ENCODE results near the gene IQGAP2. TPM values are rescaled to one million over a fixed set of nuclear protein-coding genes. Genes with fewer than 3 reads are reported as not detected.
A peak's percentile ranks its signal among the peaks of the same experiment; 100 is the strongest.

Gene IQGAP2
- total RNA-seq, 1 donor from 2014 or later = 8.8 TPM

- H3K4me3 Mint-ChIP-seq (ENCODE audit: unreplicated experiment) = no peak overlapping the region
- no peaks in the 10 kb centered on the region for H3K9me3 Mint-ChIP-seq (ENCODE audit: unreplicated experiment)
- H3K27me3 Mint-ChIP-seq (ENCODE audit: unreplicated experiment) = peaks cover 3% of the 10 kb centered on the region
- DNase-seq (ENCODE audit: extremely low spot score, unreplicated experiment) = no peak
- peaks cover 43% of the 10 kb centered on the region for H3K4me1 Mint-ChIP-seq (ENCODE audit: unreplicated experiment)
- peak overlapping the region; percentile 73 for H3K27ac Mint-ChIP-seq (ENCODE audit: unreplicated experiment)
- H3K36me3 Mint-ChIP-seq (ENCODE audit: unreplicated experiment) = no peaks in the 10 kb centered on the region
- no peak for TF ChIP-seq CTCF (IDR thresholded peaks at IDR 0.05)
Observed at GRCh38 chr5:76521240-76521758, 118.2 kb downstream of the IQGAP2 start.

GRCh38 chr5:76522103-76522935 lies 119.2 kb downstream of the IQGAP2 start:
- Mint-ChIP-seq H3K27ac (ENCODE audit: unreplicated experiment) (peak overlapping the region; percentile 28), H3K9me3 (ENCODE audit: unreplicated experiment) (no peaks in the 10 kb centered on the region), H3K36me3 (ENCODE audit: unreplicated experiment) (no peaks in the 10 kb centered on the region), H3K4me3 (ENCODE audit: unreplicated experiment) (no peak overlapping the region), H3K27me3 (ENCODE audit: unreplicated experiment) (no peaks in the 10 kb centered on the region), H3K4me1 (ENCODE audit: unreplicated experiment) (peaks cover 53% of the 10 kb centered on the region)
- no peak for TF ChIP-seq CTCF (IDR thresholded peaks at IDR 0.05)
- no peak for DNase-seq (ENCODE audit: extremely low spot score, unreplicated experiment)

- no peak overlapping the region for H3K4me3 Mint-ChIP-seq (ENCODE audit: unreplicated experiment)
- H3K4me1 Mint-ChIP-seq (ENCODE audit: unreplicated experiment) = peaks cover 58% of the 10 kb centered on the region
- no peaks in the 10 kb centered on the region for H3K36me3 Mint-ChIP-seq (ENCODE audit: unreplicated experiment)
- H3K27me3 Mint-ChIP-seq (ENCODE audit: unreplicated experiment) = no peaks in the 10 kb centered on the region
- DNase-seq (ENCODE audit: extremely low spot score, unreplicated experiment) = no peak
- H3K27ac Mint-ChIP-seq (ENCODE audit: unreplicated experiment) = peak overlapping the region; percentile 94
- no peaks in the 10 kb centered on the region for H3K9me3 Mint-ChIP-seq (ENCODE audit: unreplicated experiment)
- TF ChIP-seq CTCF (IDR thresholded peaks at IDR 0.05) = no peak
Observed at GRCh38 chr5:76524101-76524835, 121.2 kb downstream of the IQGAP2 start.

GRCh38 chr5:76524868-76525267 lies 121.8 kb downstream of the IQGAP2 start:
- Mint-ChIP-seq H3K4me1 (ENCODE audit: unreplicated experiment) (peaks cover 58% of the 10 kb centered on the region), H3K27ac (ENCODE audit: unreplicated experiment) (peak overlapping the region; percentile 94), H3K27me3 (ENCODE audit: unreplicated experiment) (no peaks in the 10 kb centered on the region), H3K36me3 (ENCODE audit: unreplicated experiment) (no peaks in the 10 kb centered on the region), H3K9me3 (ENCODE audit: unreplicated experiment) (no peaks in the 10 kb centered on the region), H3K4me3 (ENCODE audit: unreplicated experiment) (no peak overlapping the region)
- DNase-seq (ENCODE audit: extremely low spot score, unreplicated experiment) = peak; percentile 88
- TF ChIP-seq CTCF (IDR thresholded peaks at IDR 0.05) = no peak

GRCh38 chr5:76525956-76526355 lies 122.9 kb downstream of the IQGAP2 start:
- H3K9me3 Mint-ChIP-seq (ENCODE audit: unreplicated experiment) = no peaks in the 10 kb centered on the region
- TF ChIP-seq CTCF (IDR thresholded peaks at IDR 0.05) = no peak
- no peaks in the 10 kb centered on the region for H3K36me3 Mint-ChIP-seq (ENCODE audit: unreplicated experiment)
- peak overlapping the region; percentile 94 for H3K27ac Mint-ChIP-seq (ENCODE audit: unreplicated experiment)
- DNase-seq (ENCODE audit: extremely low spot score, unreplicated experiment) = no peak
- peaks cover 61% of the 10 kb centered on the region for H3K4me1 Mint-ChIP-seq (ENCODE audit: unreplicated experiment)
- H3K27me3 Mint-ChIP-seq (ENCODE audit: unreplicated experiment) = no peaks in the 10 kb centered on the region
- H3K4me3 Mint-ChIP-seq (ENCODE audit: unreplicated experiment) = no peak overlapping the region
